GM21390 (cell line): ENCODE results near the gene ARHGEF17.

Experiments used
- ATAC-seq: cut with Tn5 transposase; IDR thresholded peaks from one replicate; pipeline ENCODE4 v1.9.1; 2021; ENCODE audit not compliant: unreplicated experiment

ARHGEF17 gene

GRCh38 chr11:73404048-73404447, 96.0 kb downstream of the ARHGEF17 start:
- ATAC-seq = no peak

GRCh38 chr11:73404506-73405145, 96.5 kb downstream of the ARHGEF17 start:
- ATAC-seq = no peak

- no peak for ATAC-seq
Measured at GRCh38 chr11:73405146-73405510, 97.1 kb downstream of the ARHGEF17 start.

- ATAC-seq = no peak
Measured at GRCh38 chr11:73406131-73406530, 98.1 kb downstream of the ARHGEF17 start.

GRCh38 chr11:73406619-73407018, 98.5 kb downstream of the ARHGEF17 start:
- ATAC-seq = no peak

GRCh38 chr11:73409431-73409830, 101.4 kb downstream of the ARHGEF17 start:
- ATAC-seq = no peak

GRCh38 chr11:73410627-73411026, 102.6 kb downstream of the ARHGEF17 start:
- no peak for ATAC-seq

GRCh38 chr11:73411031-73411430, 103.0 kb downstream of the ARHGEF17 start:
- ATAC-seq = no peak

- ATAC-seq = no peak
Measured at GRCh38 chr11:73412308-73412707, 104.2 kb downstream of the ARHGEF17 start.

- ATAC-seq = no peak
Measured at GRCh38 chr11:73413256-73413655, 105.2 kb downstream of the ARHGEF17 start.

GRCh38 chr11:73414977-73415651, 107.0 kb downstream of the ARHGEF17 start:
- ATAC-seq = no peak

GRCh38 chr11:73415854-73416615, 108.0 kb downstream of the ARHGEF17 start:
- no peak for ATAC-seq

- no peak for ATAC-seq
Measured at GRCh38 chr11:73416786-73417185, 108.7 kb downstream of the ARHGEF17 start.
